OCI-LY1 (cell line): ENCODE data around the gene MPL.

Experiments used
- H2AFZ ChIP-seq: fragments of 200-600 bp; sonication (generic), shearing (Covaris generic); 2 replicates; pipeline ENCODE4 v1.6.0; 2014; ENCODE audit warnings: antibody characterized with exemption, mild to moderate bottlenecking, low read length
- H3F3A ChIP-seq: fragments of 200-600 bp; sonication (generic), shearing (Covaris generic); 2 replicates; pipeline ENCODE4 v1.6.0; 2014; ENCODE audit warnings: mild to moderate bottlenecking, antibody characterized with exemption, low read length, moderate library complexity; ENCODE audit not compliant: insufficient read depth
- H3K27ac ChIP-seq: fragments of 200-600 bp; sonication (generic); 2 replicates; pipeline ENCODE4 v1.5.1; 2014; ENCODE audit warnings: low read length, mixed run types, mild to moderate bottlenecking, low read depth; ENCODE audit not compliant: poor library complexity, severe bottlenecking
- H3K27me3 ChIP-seq: fragments of 200-600 bp; sonication (generic); 2 replicates; pipeline ENCODE4 v1.6.0; 2014; ENCODE audit warnings: antibody characterized with exemption, mild to moderate bottlenecking, low read length, moderate library complexity; ENCODE audit not compliant: insufficient read depth
- H3K36me3 ChIP-seq: fragments of 200-600 bp; sonication (generic); 2 replicates; pipeline ENCODE4 v1.6.1; 2014; ENCODE audit warnings: mild to moderate bottlenecking, antibody characterized with exemption, low read length, moderate library complexity, mixed read lengths; ENCODE audit not compliant: insufficient read depth
- H3K4me1 ChIP-seq: fragments of 200-600 bp; sonication (generic); 2 replicates; pipeline ENCODE4 v1.5.1; 2014; ENCODE audit warnings: mild to moderate bottlenecking, low read length, moderate library complexity; ENCODE audit not compliant: insufficient read depth, severe bottlenecking
- H3K4me2 ChIP-seq: fragments of 200-600 bp; sonication (generic), shearing (Covaris generic); 2 replicates; pipeline ENCODE4 v1.6.1; 2014; ENCODE audit warnings: low read length
- H3K4me3 ChIP-seq: fragments of 200-600 bp; sonication (generic); 2 replicates; pipeline ENCODE4 v1.5.1; 2014; ENCODE audit warnings: low read length, low read depth, mild to moderate bottlenecking, mixed read lengths; ENCODE audit not compliant: poor library complexity, severe bottlenecking
- H3K79me2 ChIP-seq: fragments of 200-600 bp; shearing (Covaris generic); 2 replicates; pipeline ENCODE4 v1.6.1; 2016; ENCODE audit warnings: mixed run types, low read length, mixed read lengths; ENCODE audit not compliant: insufficient read depth
- H3K9ac ChIP-seq: fragments of 200-600 bp; sonication (generic), shearing (Covaris generic); 2 replicates; pipeline ENCODE4 v1.6.1; 2014; ENCODE audit warnings: mild to moderate bottlenecking, low read length, mixed read lengths
- H3K9me2 ChIP-seq: fragments of 200-600 bp; sonication (generic), shearing (Covaris generic); 2 replicates; pipeline ENCODE4 v1.6.1; 2014; ENCODE audit warnings: low read depth, mild to moderate bottlenecking, low read length, mixed read lengths
- H3K9me3 ChIP-seq: fragments of 200-600 bp; shearing (Covaris generic); 2 replicates; pipeline ENCODE4 v1.6.1; 2014; ENCODE audit warnings: low read length, mixed read lengths
- H4K20me1 ChIP-seq: fragments of 200-600 bp; sonication (generic), shearing (Covaris generic); 2 replicates; pipeline ENCODE4 v1.6.0; 2016; ENCODE audit warnings: mild to moderate bottlenecking, low read length; ENCODE audit not compliant: insufficient read depth
- CTCF ChIP-seq: fragments of 200-600 bp; sonication (generic), shearing (Covaris generic); IDR thresholded peaks from 2 replicates; pipeline ENCODE4 v1.5.1; 2017; ENCODE audit warnings: mild to moderate bottlenecking, antibody characterized with exemption, low read length, moderate library complexity, mixed read lengths
- EZH2 ChIP-seq: fragments of 200-600 bp; sonication (generic), shearing (Covaris generic); IDR thresholded peaks from 2 replicates; pipeline ENCODE4 v1.8.0; 2017; ENCODE audit warnings: borderline replicate concordance, mixed run types, mild to moderate bottlenecking, antibody characterized with exemption, low read length, moderate library complexity, mixed read lengths

The MPL gene

GRCh38 chr1:43293896-43294760 is 43.5 kb upstream of the MPL start:
- H4K20me1 ChIP-seq, result no peaks in the 10 kb centered on the region
- H3K27ac ChIP-seq, result no peak overlapping the region
- H3K9me3 ChIP-seq, result no peaks in the 10 kb centered on the region
- no peak overlapping the region for H3K9ac ChIP-seq
- no peak for TF ChIP-seq EZH2
- no peak for TF ChIP-seq CTCF
- no peaks in the 10 kb centered on the region for H3K36me3 ChIP-seq
- no peaks in the 10 kb centered on the region for H3K4me1 ChIP-seq
- H3F3A ChIP-seq, result no peaks in the 10 kb centered on the region
- no peaks in the 10 kb centered on the region for H3K9me2 ChIP-seq
- H2AFZ ChIP-seq, result no peak overlapping the region
- no peak overlapping the region for H3K4me3 ChIP-seq
- no peak overlapping the region for H3K4me2 ChIP-seq
- no peaks in the 10 kb centered on the region for H3K79me2 ChIP-seq
- H3K27me3 ChIP-seq, result no peaks in the 10 kb centered on the region

- H3K27ac ChIP-seq, result no peak overlapping the region
- no peak overlapping the region for H3K4me2 ChIP-seq
Observed at GRCh38 chr1:43294761-43295160, 42.9 kb upstream of the MPL start.

GRCh38 chr1:43296207-43296606 is 41.4 kb upstream of the MPL start:
- Histone ChIP-seq H3K4me1 (no peaks in the 10 kb centered on the region), H2AFZ (no peak overlapping the region), H3K36me3 (no peaks in the 10 kb centered on the region), H3F3A (no peaks in the 10 kb centered on the region), H4K20me1 (no peaks in the 10 kb centered on the region), H3K4me2 (no peak overlapping the region), H3K27me3 (0 out of 2 replicates have a peak, but pooled peaks cover 4% of the 10 kb centered on the region), H3K79me2 (no peaks in the 10 kb centered on the region), H3K4me3 (no peak overlapping the region), H3K9me3 (no peaks in the 10 kb centered on the region), H3K9ac (no peak overlapping the region), H3K27ac (no peak overlapping the region), H3K9me2 (no peaks in the 10 kb centered on the region)
- TF ChIP-seq EZH2 (no peak), CTCF (no peak)

More at GRCh38 chr1:43294761-43295160, 42.9 kb upstream of the MPL start:
- Histone ChIP-seq H4K20me1 (no peaks in the 10 kb centered on the region), H2AFZ (no peak overlapping the region), H3K9me3 (no peaks in the 10 kb centered on the region), H3K36me3 (no peaks in the 10 kb centered on the region), H3K4me3 (no peak overlapping the region), H3K4me1 (no peaks in the 10 kb centered on the region), H3K79me2 (no peaks in the 10 kb centered on the region), H3K9me2 (no peaks in the 10 kb centered on the region), H3K9ac (no peak overlapping the region), H3F3A (no peaks in the 10 kb centered on the region), H3K27me3 (no peaks in the 10 kb centered on the region)
- TF ChIP-seq EZH2, result no peak

- H3K9ac ChIP-seq, result no peak overlapping the region
- H3K4me3 ChIP-seq, result no peak overlapping the region
- H3K9me2 ChIP-seq, result no peaks in the 10 kb centered on the region
- H2AFZ ChIP-seq, result no peak overlapping the region
- H3K79me2 ChIP-seq, result no peaks in the 10 kb centered on the region
- no peaks in the 10 kb centered on the region for H3K9me3 ChIP-seq
- no peaks in the 10 kb centered on the region for H3K36me3 ChIP-seq
- TF ChIP-seq EZH2, result no peak
- no peak for TF ChIP-seq CTCF
- no peaks in the 10 kb centered on the region for H3F3A ChIP-seq
- no peak overlapping the region for H3K4me2 ChIP-seq
- 0 out of 2 replicates have a peak, but pooled peaks cover 4% of the 10 kb centered on the region for H3K27me3 ChIP-seq
- H3K27ac ChIP-seq, result no peak overlapping the region
- H4K20me1 ChIP-seq, result no peaks in the 10 kb centered on the region
- no peaks in the 10 kb centered on the region for H3K4me1 ChIP-seq
Observed at GRCh38 chr1:43298055-43298454, 39.6 kb upstream of the MPL start.
